ENCODE results near the gene GCN1.

DNA sequence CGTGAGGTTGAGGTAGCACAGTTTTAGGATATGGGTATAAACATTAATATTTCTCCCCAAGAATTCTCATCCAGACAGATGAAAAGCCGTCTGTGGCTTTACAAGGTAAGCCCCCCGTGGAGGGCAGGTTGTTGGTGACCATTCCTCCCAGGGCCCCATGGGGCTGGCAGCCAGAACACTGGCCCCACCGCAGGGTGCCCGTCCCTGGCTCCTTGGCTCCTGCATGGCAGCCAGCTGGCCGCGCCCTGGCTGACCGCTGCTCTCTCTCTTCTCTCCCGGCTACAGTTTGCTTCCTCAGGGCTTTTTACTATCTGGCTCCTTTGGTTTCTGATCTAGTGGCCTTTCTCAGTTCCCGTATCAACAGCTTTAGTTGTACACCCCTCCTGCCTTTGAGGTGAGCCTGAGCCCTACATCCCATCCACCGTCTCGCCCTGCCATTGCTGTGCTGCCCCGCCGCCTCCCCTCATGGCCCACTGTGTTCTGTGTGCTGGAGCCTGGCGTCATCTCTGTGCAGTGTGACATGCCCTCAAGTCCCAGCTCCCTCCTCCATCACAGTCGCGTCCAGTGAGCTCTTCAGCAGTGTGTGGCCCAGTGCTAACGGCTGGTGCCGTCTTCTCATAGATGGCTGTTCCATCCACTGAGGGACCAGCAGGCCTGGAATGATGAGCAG, 103.8 kb downstream of the GCN1 start:
- TF ChIP-seq POLR2A (IDR thresholded peaks at IDR 0.05) = no peak
- no peak for TF ChIP-seq CTCF (IDR thresholded peaks at IDR 0.05)
- TF ChIP-seq POLR2AphosphoS5 (IDR thresholded peaks at IDR 0.05; ENCODE audit: insufficient read depth in 1 of 2, low read depth in 1 of 2) = no peak
